Gastroesophageal sphincter (tissue), 4 donors: ENCODE measurements around the gene FBLN1. TPM values are rescaled to one million over a fixed set of nuclear protein-coding genes. Genes with fewer than 3 reads are reported as not detected.
"Not testable (repeated sequence)": the region's sequence is repeated elsewhere in the genome, so short reads cannot be mapped to it uniquely, and the experiment has no call there.

ENCODE experiments used
- ATAC-seq: fragments of 150-250 bp; one replicate; pipeline ENCODE4 v1.9.1; 2016; ENCODE audit warnings: mild to moderate bottlenecking, moderate library complexity
- H3K27ac ChIP-seq, 4 donors: fragments of 200-600 bp; sonication (generic) in 3 of 4; 1 replicate in 3 of 4; 2 replicates in 1 of 4; pipeline ENCODE4 v1.5.1; 2016 to 2019
- H3K27me3 ChIP-seq: fragments of 200-600 bp; sonication (generic); one replicate; pipeline ENCODE4 v1.5.1; 2019
- H3K36me3 ChIP-seq, 2 donors: fragments of 200-600 bp; sonication (generic); one replicate each; pipeline ENCODE4 v1.5.1; 2019; ENCODE audit warnings: control low read depth in 1 of 2
- H3K4me1 ChIP-seq, 3 donors: fragments of 200-600 bp; sonication (generic); 1 replicate in 2 of 3; 2 replicates in 1 of 3; pipeline ENCODE4 v1.5.1; 2016 to 2019; ENCODE audit warnings: control low read depth in 2 of 3
- H3K4me3 ChIP-seq, 2 donors: fragments of 200-600 bp; sonication (generic); one replicate each; pipeline ENCODE4 v1.5.1; 2019; ENCODE audit warnings: mild to moderate bottlenecking in 1 of 2, moderate library complexity in 1 of 2
- H3K9me3 ChIP-seq, 3 donors: fragments of 200-600 bp; sonication (generic); one replicate each; pipeline ENCODE4 v1.5.1; 2017 to 2019; ENCODE audit warnings: control low read depth in 2 of 3
- EP300 ChIP-seq: sonication (generic); formaldehyde crosslinking; IDR thresholded peaks from one replicate; pipeline ENCODE4 v1.6.1; 2017; ENCODE audit warnings: antibody characterized with exemption, mild to moderate bottlenecking
- POLR2A ChIP-seq, 2 donors: fragments of 450-650 bp; IDR thresholded peaks; one replicate each; pipeline ENCODE4 v1.6.1; 2017; ENCODE audit warnings: antibody characterized with exemption in 2 of 2, mild to moderate bottlenecking in 2 of 2, moderate library complexity in 1 of 2
- POLR2AphosphoS5 ChIP-seq: sonication (generic); formaldehyde crosslinking; IDR thresholded peaks from one replicate; pipeline ENCODE4 v1.6.1; 2017; ENCODE audit warnings: antibody characterized with exemption
- WGBS, 2 donors: methylation state at CpG; one replicate each; pipeline ENCODE4 v1.1.5; 2018; ENCODE audit warnings: low coverage in 1 of 2; 5-methylcytosine and 5-hydroxymethylcytosine counted together
- total RNA-seq, 4 donors: library from RNA; depleted of rRNA; stranded (reverse); fragments of >200 nt; gene quantifications; one replicate each; pipeline ENCODE4 v1.1.0, GENCODE V29; 2016
- TF ChIP-seq, protein P1 (sequence below), 4 experiments: fragments of 200-600 bp in 2 of 4; fragments of 450-650 bp in 2 of 4; sonication (generic) in 1 of 4; IDR thresholded peaks; one replicate each; pipeline ENCODE4 v1.5.1; 2017 to 2019; ENCODE audit warnings: antibody characterized with exemption in 4 of 4, mild to moderate bottlenecking in 2 of 4, moderate library complexity in 2 of 4

The FBLN1 gene
- total RNA-seq, 4 donors from 2014 or later, result 241 to 597 (median 382) TPM

- WGBS, 2 donors, result 100% methylated on average over 1 of the region's 6 CpGs; no CpG with 5 or more reads in 1 of the 2 donors
- H3K4me1 ChIP-seq, result peaks cover 0 to 4% (median 0%) of the 10 kb centered on the region in 3 donors
- H3K27me3 ChIP-seq, result peaks cover 4% of the 10 kb centered on the region
- H3K36me3 ChIP-seq, result no peaks in the 10 kb centered on the region
- peaks cover 0 to 9% (median 0%) of the 10 kb centered on the region in 3 donors for H3K9me3 ChIP-seq
- H3K4me3 ChIP-seq, result no peak overlapping the region
- TF ChIP-seq EP300 (no peak), POLR2A (IDR thresholded peaks at IDR 0.05) (no peak), POLR2AphosphoS5 (no peak)
- TF ChIP-seq, protein P1, sequence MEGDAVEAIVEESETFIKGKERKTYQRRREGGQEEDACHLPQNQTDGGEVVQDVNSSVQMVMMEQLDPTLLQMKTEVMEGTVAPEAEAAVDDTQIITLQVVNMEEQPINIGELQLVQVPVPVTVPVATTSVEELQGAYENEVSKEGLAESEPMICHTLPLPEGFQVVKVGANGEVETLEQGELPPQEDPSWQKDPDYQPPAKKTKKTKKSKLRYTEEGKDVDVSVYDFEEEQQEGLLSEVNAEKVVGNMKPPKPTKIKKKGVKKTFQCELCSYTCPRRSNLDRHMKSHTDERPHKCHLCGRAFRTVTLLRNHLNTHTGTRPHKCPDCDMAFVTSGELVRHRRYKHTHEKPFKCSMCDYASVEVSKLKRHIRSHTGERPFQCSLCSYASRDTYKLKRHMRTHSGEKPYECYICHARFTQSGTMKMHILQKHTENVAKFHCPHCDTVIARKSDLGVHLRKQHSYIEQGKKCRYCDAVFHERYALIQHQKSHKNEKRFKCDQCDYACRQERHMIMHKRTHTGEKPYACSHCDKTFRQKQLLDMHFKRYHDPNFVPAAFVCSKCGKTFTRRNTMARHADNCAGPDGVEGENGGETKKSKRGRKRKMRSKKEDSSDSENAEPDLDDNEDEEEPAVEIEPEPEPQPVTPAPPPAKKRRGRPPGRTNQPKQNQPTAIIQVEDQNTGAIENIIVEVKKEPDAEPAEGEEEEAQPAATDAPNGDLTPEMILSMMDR (IDR thresholded peaks at IDR 0.05), result no peak
- no peak overlapping the region for H3K27ac ChIP-seq
- ATAC-seq, result no peak
These were observed 40.5 kb upstream of the FBLN1 start for GRCh38 chr22:45462034-45462655.

- not testable (repeated sequence) for H3K4me1 ChIP-seq, H3K4me3 ChIP-seq, H3K27me3 ChIP-seq, H3K27ac ChIP-seq, H3K36me3 ChIP-seq, ATAC-seq
- peaks cover 0 to 13% (median 0%) of the 10 kb centered on the region in 3 donors for H3K9me3 ChIP-seq
- WGBS, 2 donors, result 89 to 100% methylated on average over 1 to 3 of the region's 3 CpGs
These were observed 39.0 kb upstream of the FBLN1 start for GRCh38 chr22:45463691-45464090.

- H3K4me1 ChIP-seq, result peaks cover 0 to 16% (median 0%) of the 10 kb centered on the region in 3 donors
- H3K4me3 ChIP-seq, result no peak overlapping the region
- peaks cover 8% of the 10 kb centered on the region for H3K27me3 ChIP-seq
- H3K27ac ChIP-seq, result no peak overlapping the region
- no peak for ATAC-seq
- no peaks in the 10 kb centered on the region for H3K36me3 ChIP-seq
- no peak for TF ChIP-seq EP300
- TF ChIP-seq, protein P1 (IDR thresholded peaks at IDR 0.05), result no peak
- no peak for TF ChIP-seq POLR2A (IDR thresholded peaks at IDR 0.05)
- no peak for TF ChIP-seq POLR2AphosphoS5
- WGBS, 2 donors, result 62 to 78% methylated on average over 3 of the region's 3 CpGs
- peaks cover 0 to 13% (median 0%) of the 10 kb centered on the region in 3 donors for H3K9me3 ChIP-seq
These were observed 37.0 kb upstream of the FBLN1 start for GRCh38 chr22:45465633-45466032.

DNA sequence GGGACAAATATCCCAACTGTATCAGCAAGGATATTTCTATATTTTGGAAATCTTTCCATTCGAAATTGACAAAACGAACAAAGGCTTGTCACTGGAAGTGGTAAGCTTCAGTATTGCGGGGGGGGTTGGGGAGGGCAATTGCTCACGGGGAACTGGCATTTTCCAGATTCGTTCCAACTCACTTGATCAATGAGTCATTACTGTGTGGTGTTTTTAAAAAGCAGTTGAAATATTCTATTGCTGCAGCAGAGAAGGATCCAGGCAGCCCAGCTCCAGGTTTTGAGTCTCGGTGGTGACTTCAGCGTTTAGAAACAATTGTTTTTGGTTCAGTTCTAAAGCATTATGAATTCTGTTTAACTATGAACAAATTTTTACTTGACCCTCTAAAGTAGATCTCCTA is 33.8 kb upstream of the FBLN1 start:
- H3K9me3 ChIP-seq, result peaks cover 0 to 13% (median 0%) of the 10 kb centered on the region in 3 donors
- peaks cover 0 to 13% (median 0%) of the 10 kb centered on the region in 3 donors for H3K4me1 ChIP-seq
- 49 to 64% methylated on average over 7 of the region's 7 CpGs for WGBS, 2 donors
- peak overlapping the region in 1 of 4 donors; percentile 54 for H3K27ac ChIP-seq
- H3K36me3 ChIP-seq, result no peaks in the 10 kb centered on the region
- ATAC-seq, result no peak
- no peak for TF ChIP-seq POLR2AphosphoS5
- TF ChIP-seq POLR2A (IDR thresholded peaks at IDR 0.05), result no peak
- TF ChIP-seq, protein P1 (IDR thresholded peaks at IDR 0.05), result no peak
- TF ChIP-seq EP300, result no peak
- peaks cover 8% of the 10 kb centered on the region for H3K27me3 ChIP-seq
- no peak overlapping the region for H3K4me3 ChIP-seq

DNA sequence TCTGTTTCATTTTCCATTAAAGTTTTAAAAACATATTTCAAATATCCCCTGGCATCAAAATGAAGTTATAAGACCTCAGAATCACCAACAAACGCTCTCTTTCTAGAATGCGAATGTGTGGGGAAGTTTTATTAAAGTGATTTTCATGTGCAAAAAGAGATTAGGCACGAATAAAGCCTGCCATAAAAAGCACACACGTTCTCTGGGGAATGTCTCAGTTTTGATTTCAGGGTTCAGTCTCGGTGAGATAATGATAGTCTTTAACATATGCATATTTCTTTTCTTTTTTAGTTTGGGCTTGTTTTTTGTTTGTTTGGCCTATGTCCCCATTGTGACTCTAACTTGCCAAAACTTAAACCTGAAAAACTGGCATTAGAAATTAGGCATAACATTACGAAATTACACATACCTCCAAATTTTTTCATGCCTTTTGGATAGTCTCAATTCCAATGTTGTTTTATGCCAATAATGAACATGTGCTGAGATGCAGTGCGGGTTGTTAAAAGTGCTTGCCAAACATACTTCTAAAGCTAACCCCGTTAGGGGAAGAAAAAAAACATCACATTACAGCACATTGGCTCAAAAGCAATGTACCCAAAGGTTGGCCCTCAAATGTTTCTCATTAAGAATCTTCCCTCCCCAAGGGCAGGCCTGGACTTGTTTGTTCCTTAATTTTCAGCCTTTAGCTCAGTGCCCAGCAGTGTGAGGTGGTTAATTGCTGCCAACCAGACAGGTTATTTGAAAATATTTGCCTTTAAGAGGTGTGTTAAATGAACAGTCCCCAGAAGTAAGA is 33.2 kb upstream of the FBLN1 start:
- no peak overlapping the region for H3K4me3 ChIP-seq
- ATAC-seq, result peak; percentile 25
- H3K4me1 ChIP-seq, result peaks cover 0 to 18% (median 0%) of the 10 kb centered on the region in 3 donors

More for the DNA sequence above, 33.2 kb upstream of the FBLN1 start:
- H3K27me3 ChIP-seq, result peaks cover 8% of the 10 kb centered on the region
- TF ChIP-seq POLR2A (IDR thresholded peaks at IDR 0.05) (no peak), EP300 (no peak), POLR2AphosphoS5 (no peak)
- TF ChIP-seq, protein P1 (IDR thresholded peaks at IDR 0.05), result no peak
- peak overlapping the region in 3 of 4 donors; percentile 36 to 57 (median 54) for H3K27ac ChIP-seq
- no peaks in the 10 kb centered on the region for H3K36me3 ChIP-seq
- 45 to 47% methylated on average over 8 of the region's 8 CpGs for WGBS, 2 donors
- peaks cover 0 to 13% (median 0%) of the 10 kb centered on the region in 3 donors for H3K9me3 ChIP-seq
